ENCODE data around the gene HS1BP3.

Gene HS1BP3

GRCh38 chr2:20570249-20570648 is 80.6 kb downstream of the HS1BP3 start:
- DNase-seq, result no peak
- Mint-ChIP-seq H3K27me3 (peaks cover 0 to 5% of the 10 kb centered on the region in 2 donors), H3K27ac (no peak overlapping the region), H3K4me3 (no peak overlapping the region), H3K9me3 (no peaks in the 10 kb centered on the region), H3K36me3 (no peaks in the 10 kb centered on the region), H3K4me1 (peaks cover 0 to 16% of the 10 kb centered on the region in 2 donors)
- ATAC-seq (replicated peaks), result no peak

DNA sequence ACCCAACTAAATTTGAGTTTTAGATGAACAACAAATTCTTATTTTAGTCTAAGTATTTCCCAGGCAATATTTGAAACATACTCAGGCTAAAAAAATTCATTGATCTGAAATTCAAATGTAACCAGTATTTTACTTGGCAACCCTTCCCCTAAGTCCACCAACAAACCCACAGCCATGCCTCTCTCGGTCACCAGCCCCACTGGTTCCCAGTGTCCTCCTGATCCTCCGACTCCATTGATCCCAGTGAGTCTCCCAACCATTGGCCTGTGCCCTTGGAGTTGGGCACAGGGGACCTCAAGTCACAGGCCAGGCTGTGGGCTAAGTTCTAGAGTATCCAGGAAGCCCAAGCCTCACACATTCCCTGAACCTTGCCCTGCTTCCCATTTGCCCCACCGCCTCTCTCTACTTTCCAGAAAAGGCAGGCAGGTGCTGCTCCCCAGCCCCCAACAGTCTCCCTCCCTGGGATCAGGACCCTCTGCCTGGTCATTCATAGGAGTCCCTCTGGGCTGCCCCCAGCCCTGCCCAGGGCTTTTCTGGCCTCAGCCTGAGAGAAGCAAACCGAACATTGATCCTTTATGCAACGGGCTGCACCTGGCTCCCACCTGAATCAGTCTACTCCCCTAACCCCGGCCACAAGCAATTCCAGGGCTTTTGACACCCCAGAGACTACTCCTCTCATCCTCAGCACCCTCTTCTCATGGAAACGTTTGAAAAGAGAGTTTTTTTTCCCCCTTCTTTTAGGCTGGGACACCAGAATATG is 81.3 kb downstream of the HS1BP3 start:
- H3K9me3 Mint-ChIP-seq, result no peaks in the 10 kb centered on the region
- DNase-seq (no peak), ATAC-seq (replicated peaks) (no peak)
- H3K4me1 Mint-ChIP-seq, result peaks cover 0 to 15% of the 10 kb centered on the region in 2 donors
- H3K4me3 Mint-ChIP-seq, result no peak overlapping the region
- H3K27ac Mint-ChIP-seq, result no peak overlapping the region
- H3K27me3 Mint-ChIP-seq, result peaks cover 0 to 5% of the 10 kb centered on the region in 2 donors
- H3K36me3 Mint-ChIP-seq, result no peaks in the 10 kb centered on the region

DNA sequence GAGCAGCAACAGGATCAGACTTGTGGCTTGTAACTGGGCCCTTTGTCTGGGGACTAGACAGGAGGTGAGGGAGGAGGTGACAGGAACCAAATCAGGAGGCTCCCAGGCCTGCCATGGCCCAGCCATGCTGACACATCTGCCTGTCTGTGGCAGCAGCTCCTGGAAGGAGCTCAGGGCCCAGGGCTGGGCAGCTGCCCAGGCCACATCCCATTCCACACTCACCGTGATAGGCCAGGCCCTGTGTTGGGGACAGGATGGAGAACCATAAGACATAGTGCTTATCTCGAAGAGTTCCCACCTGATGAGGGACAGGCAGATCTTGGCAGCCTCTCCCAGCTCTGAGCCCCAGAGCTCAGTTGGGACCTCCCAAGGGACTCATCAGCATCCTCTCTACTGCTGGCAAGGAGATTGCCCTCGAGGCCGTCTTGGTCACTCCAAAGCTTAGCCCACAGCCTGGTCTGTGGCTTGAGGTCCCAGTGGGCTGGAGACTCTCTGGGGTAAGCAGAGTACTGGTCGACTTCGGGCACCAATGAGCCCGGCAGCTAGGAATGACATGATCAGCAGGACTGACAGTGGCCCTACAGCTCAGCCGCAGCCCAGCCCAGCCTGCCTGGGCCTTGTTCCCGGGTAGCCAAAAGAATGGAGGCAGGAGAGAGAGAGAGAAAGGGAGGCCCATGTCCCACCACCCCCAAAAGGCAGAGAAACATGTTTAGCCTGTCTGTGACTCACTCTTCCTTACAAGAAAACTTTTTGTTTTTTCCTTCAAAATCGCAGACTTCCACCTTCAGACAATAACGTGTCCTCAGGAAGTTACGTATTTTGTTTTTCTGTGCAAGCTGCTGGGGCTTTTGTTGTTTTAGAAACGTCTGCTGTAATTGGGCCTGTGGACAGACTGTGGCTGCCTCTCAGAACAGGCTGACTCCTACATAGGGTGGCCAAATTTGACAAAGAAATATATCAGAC is 82.1 kb downstream of the HS1BP3 start:
- peaks cover 0 to 12% of the 10 kb centered on the region in 2 donors for H3K4me1 Mint-ChIP-seq
- DNase-seq, result no peak
- H3K36me3 Mint-ChIP-seq, result no peaks in the 10 kb centered on the region
- no peak overlapping the region for H3K4me3 Mint-ChIP-seq
- H3K27ac Mint-ChIP-seq, result no peak overlapping the region
- peaks cover 0 to 5% of the 10 kb centered on the region in 2 donors for H3K27me3 Mint-ChIP-seq
- ATAC-seq (replicated peaks), result no peak
- no peaks in the 10 kb centered on the region for H3K9me3 Mint-ChIP-seq

DNA sequence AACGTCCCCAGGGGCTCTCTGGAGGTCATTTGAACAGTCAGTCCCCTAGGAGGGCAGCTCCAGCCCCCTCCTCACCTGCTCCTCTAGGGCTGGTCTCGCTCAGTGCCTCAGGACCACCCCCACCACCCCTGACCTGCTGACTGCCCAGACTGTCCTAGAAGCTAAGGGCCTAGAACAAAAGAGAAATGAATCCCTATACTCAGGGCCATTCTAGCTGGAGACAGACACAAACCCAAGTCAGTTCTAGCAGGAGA is 83.0 kb downstream of the HS1BP3 start:
- Mint-ChIP-seq H3K27ac (no peak overlapping the region), H3K27me3 (peaks cover 0 to 6% of the 10 kb centered on the region in 2 donors)
- ATAC-seq (replicated peaks), result no peak

More for the DNA sequence above, 83.0 kb downstream of the HS1BP3 start:
- H3K4me1 Mint-ChIP-seq, result peaks cover 0 to 13% of the 10 kb centered on the region in 2 donors
- no peak overlapping the region for H3K4me3 Mint-ChIP-seq
- no peaks in the 10 kb centered on the region for H3K9me3 Mint-ChIP-seq
- no peak for DNase-seq
- H3K36me3 Mint-ChIP-seq, result no peaks in the 10 kb centered on the region

Data from stimulated activated naive B cell treated with anti-CD40 and anti-IgM and Interleukin-4, amounts not matched to agents 10 μg/mL and 1 μg/mL and 100 μg/mL, for 72 hours (primary cell).